Brain microvascular endothelial cell (primary cell): ENCODE measurements around the gene MLLT6.
A peak's percentile ranks its signal among the peaks of the same experiment; 100 is the strongest.

ENCODE experiments used
- DNase-seq: peaks from one replicate; pipeline ENCODE4 v3.0.0-alpha.2; 2020
- H3K27ac ChIP-seq: fragments of 250-450 bp; sonication (Bioruptor Pico); 2 replicates; pipeline ENCODE4 v1.5.1; 2020; ENCODE audit warnings: mild to moderate bottlenecking, moderate library complexity
- H3K27me3 ChIP-seq: fragments of 250-450 bp; sonication (Bioruptor Pico); replicated peaks from 2 replicates; pipeline ENCODE4 v1.5.1; 2020; ENCODE audit warnings: mild to moderate bottlenecking
- H3K36me3 ChIP-seq: fragments of 250-450 bp; sonication (Bioruptor Pico); replicated peaks from 2 replicates; pipeline ENCODE4 v1.5.1; 2020; ENCODE audit warnings: mild to moderate bottlenecking
- H3K4me3 ChIP-seq: 2 replicates; pipeline ENCODE4 v1.5.1; 2011; ENCODE audit warnings: low read depth, mild to moderate bottlenecking, control low read depth, low read length, moderate library complexity
- CTCF ChIP-seq: IDR thresholded peaks from 2 replicates; pipeline ENCODE4 v1.5.1; 2011; ENCODE audit warnings: low read depth, mild to moderate bottlenecking, moderate library complexity, low read length, control low read depth, inconsistent platforms; ENCODE audit errors: missing control alignments
- in situ Hi-C: cut with HindIII; loops from 2 replicates; pipeline ENCODE4 v1.10.0; 2017; ENCODE audit warnings: low sequenced_read_pairs, low pct_ligation_motif_present

The MLLT6 gene

GRCh38 chr17:38705523-38705802 lies 390 bp downstream of the MLLT6 start:
- Histone ChIP-seq H3K36me3 (no peaks in the 10 kb centered on the region), H3K4me3 (peak overlapping the region; percentile 62), H3K27ac (no peak overlapping the region), H3K27me3 (no peaks in the 10 kb centered on the region)
- in situ Hi-C loops: no loop called here
- no peak for TF ChIP-seq CTCF
- DNase-seq: no peak

- Histone ChIP-seq H3K27ac (no peak overlapping the region), H3K4me3 (peak overlapping the region; percentile 62), H3K27me3 (no peaks in the 10 kb centered on the region), H3K36me3 (no peaks in the 10 kb centered on the region)
- no peak for DNase-seq
- in situ Hi-C loops: no loop called here
- TF ChIP-seq CTCF: no peak
Measured at GRCh38 chr17:38705803-38706504, 881 bp downstream of the MLLT6 start.

- no peak overlapping the region for H3K27ac ChIP-seq
- in situ Hi-C loops: no loop called here
- no peaks in the 10 kb centered on the region for H3K27me3 ChIP-seq
- DNase-seq: no peak
- H3K36me3 ChIP-seq: peaks cover 3% of the 10 kb centered on the region
- TF ChIP-seq CTCF: no peak
- peak overlapping the region; percentile 62 for H3K4me3 ChIP-seq
Measured at GRCh38 chr17:38706505-38707216, 1.6 kb downstream of the MLLT6 start.

- no peak for TF ChIP-seq CTCF
- no peak for DNase-seq
- Histone ChIP-seq H3K27me3 (no peaks in the 10 kb centered on the region), H3K4me3 (no peak overlapping the region), H3K36me3 (peaks cover 12% of the 10 kb centered on the region), H3K27ac (no peak overlapping the region)
- in situ Hi-C loops: no loop called here
Measured at GRCh38 chr17:38707678-38708351, 2.7 kb downstream of the MLLT6 start.

- in situ Hi-C loops: no loop called here
- DNase-seq: no peak
- Histone ChIP-seq H3K36me3 (peaks cover 18% of the 10 kb centered on the region), H3K27me3 (no peaks in the 10 kb centered on the region), H3K27ac (no peak overlapping the region), H3K4me3 (no peak overlapping the region)
- no peak for TF ChIP-seq CTCF
Measured at GRCh38 chr17:38709104-38709820, 4.2 kb downstream of the MLLT6 start.
